K562 (cell line): ENCODE data around the gene AKT2. TPM values are rescaled to one million over a fixed set of nuclear protein-coding genes. Genes with fewer than 3 reads are reported as not detected.

Experiments
- ARID1B ChIP-seq: fragments of 450-650 bp; IDR thresholded peaks from 2 replicates; pipeline ENCODE4 v1.6.1; 2016; ENCODE audit warnings: antibody characterized with exemption, mild to moderate bottlenecking, inconsistent platforms
- CBFA2T2 ChIP-seq: fragments of 450-650 bp; conservative IDR thresholded peaks from 2 replicates; pipeline ENCODE4 v1.6.1; 2017; ENCODE audit warnings: mild to moderate bottlenecking
- CBX2 ChIP-seq: fragments of 200-600 bp; sonication (generic); IDR thresholded peaks from one replicate; pipeline ENCODE4 v1.6.1; 2012; ENCODE audit warnings: mild to moderate bottlenecking, low read length, inconsistent platforms; ENCODE audit not compliant: insufficient read depth, poor library complexity, severe bottlenecking
- E2F3 ChIP-seq: fragments of 250-450 bp; sonication (Bioruptor Pico); IDR thresholded peaks from 2 replicates; pipeline ENCODE4 v1.4.0; 2020; ENCODE audit warnings: mild to moderate bottlenecking
- ETV5 ChIP-seq: sonication (generic); formaldehyde crosslinking; IDR thresholded peaks from 2 replicates; pipeline ENCODE4 v1.4.0; 2020; ENCODE audit warnings: low read depth, mild to moderate bottlenecking, missing genetic modification reagents
- GATA2 ChIP-seq: sonication (generic); formaldehyde crosslinking; IDR thresholded peaks from 2 replicates; pipeline ENCODE4 v1.4.0; 2020; ENCODE audit warnings: mild to moderate bottlenecking, missing genetic modification reagents
- HMG20B ChIP-seq: fragments of 250-450 bp; sonication (Bioruptor Pico); IDR thresholded peaks from 2 replicates; pipeline ENCODE4 v1.5.0; 2021; ENCODE audit warnings: mild to moderate bottlenecking
- KAT7 ChIP-seq: sonication (generic); formaldehyde crosslinking; IDR thresholded peaks from 2 replicates; pipeline ENCODE4 v1.8.0; 2022; ENCODE audit warnings: missing genetic modification reagents, mild to moderate bottlenecking, borderline replicate concordance
- KLF6 ChIP-seq: fragments of 250-450 bp; sonication (Bioruptor Pico); IDR thresholded peaks from 2 replicates; pipeline ENCODE4 v1.4.0; 2020; ENCODE audit warnings: mild to moderate bottlenecking, moderate library complexity, borderline replicate concordance
- PHF20 ChIP-seq: fragments of 450-650 bp; IDR thresholded peaks from 2 replicates; pipeline ENCODE4 v1.6.1; 2018; ENCODE audit not compliant: partially characterized antibody
- PTTG1 ChIP-seq: fragments of 450-650 bp; IDR thresholded peaks from 2 replicates; pipeline ENCODE4 v1.6.1; 2016; ENCODE audit warnings: low read depth, mild to moderate bottlenecking, missing genetic modification characterization, missing compliant biosample characterization
- TAF1 ChIP-seq: IDR thresholded peaks from 2 replicates; pipeline ENCODE4 v1.6.1; 2011; ENCODE audit warnings: mild to moderate bottlenecking, low read length, moderate library complexity; ENCODE audit not compliant: insufficient read depth, control insufficient read depth, severe bottlenecking; ENCODE audit errors: extremely low read depth
- TAL1 ChIP-seq: fragments of 450-650 bp; IDR thresholded peaks from 2 replicates; pipeline ENCODE4 v1.6.1; 2016; ENCODE audit warnings: mild to moderate bottlenecking
- TEAD1 ChIP-seq, 2 experiments: fragments of 450-650 bp in 1 of 2; sonication (generic) in 1 of 2; formaldehyde crosslinking; IDR thresholded peaks; 2 replicates each; pipeline versions ENCODE4 v1.4.0 to v1.8.0; 2020 to 2022; ENCODE audit warnings: mild to moderate bottlenecking in 2 of 2, missing genetic modification reagents in 1 of 2
- TSC22D4 ChIP-seq: fragments of 450-650 bp; IDR thresholded peaks from 2 replicates; pipeline ENCODE4 v1.6.1; 2016; ENCODE audit warnings: missing genetic modification characterization, missing biosample characterization, control low read depth
- ZC3H4 ChIP-seq: sonication (generic); formaldehyde crosslinking; IDR thresholded peaks from 2 replicates; pipeline ENCODE4 v1.9.0; 2021; ENCODE audit warnings: missing genetic modification reagents, borderline replicate concordance
- ZKSCAN1 ChIP-seq: fragments of 150-350 bp; IDR thresholded peaks from 2 replicates; pipeline ENCODE4 v1.6.1; 2016; ENCODE audit warnings: low read depth, low read length
- ZNF282 ChIP-seq: sonication (generic); formaldehyde crosslinking; IDR thresholded peaks from 2 replicates; pipeline ENCODE4 v1.8.1; 2023; ENCODE audit warnings: missing genetic modification reagents
- ZNF316 ChIP-seq: fragments of 450-650 bp; IDR thresholded peaks from 2 replicates; pipeline ENCODE4 v1.6.1; 2016
- ZNF586 ChIP-seq: fragments of 450-650 bp; formaldehyde crosslinking; conservative IDR thresholded peaks from 2 replicates; pipeline ENCODE4 v1.4.0; 2020; ENCODE audit warnings: mild to moderate bottlenecking, moderate library complexity
- polyA plus RNA-seq, 8 experiments: library from polyadenylated mRNA; depleted of rRNA in 4 of 8; stranded (reverse) in 5 of 8; unstranded in 3 of 8; fragments of >200 nt; fragmentation: Nextera tagmentation in 2 of 8; fragmentation: Illumina TruSeq in 1 of 8; extraction: Ambion mirVana in 2 of 8; extraction: Trizol in 1 of 8; gene quantifications; 2 replicates each; pipeline versions ENCODE4 v1.2.1 to v1.2.3, GENCODE V29; 2011 to 2014; ENCODE audit warnings: inconsistent platforms in 1 of 8, missing spikeins in 1 of 8
- total RNA-seq, 7 experiments: library from RNA; depleted of rRNA in 6 of 7; stranded (reverse); fragments of >200 nt in 6 of 7; fragmentation: Illumina TruSeq in 2 of 7; extraction: Trizol in 2 of 7; gene quantifications; 2 replicates each; pipeline versions ENCODE4 v1.2.1 to v1.2.3, GENCODE V29; 2011 to 2021; ENCODE audit warnings: low replicate concordance in 1 of 7
- TF ChIP-seq, protein P1 (sequence below): sonication (generic); formaldehyde crosslinking; IDR thresholded peaks from 2 replicates; pipeline ENCODE4 v1.8.1; 2022; ENCODE audit warnings: missing genetic modification reagents
- TF ChIP-seq, protein P2 (sequence below), 2 experiments: fragments of 450-650 bp in 1 of 2; sonication (generic) in 1 of 2; formaldehyde crosslinking; conservative IDR thresholded peaks; 2 replicates each; pipeline versions ENCODE4 v1.4.0 to v1.8.1; 2020 to 2022; ENCODE audit warnings: mild to moderate bottlenecking in 1 of 2, missing genetic modification reagents in 1 of 2
- TF ChIP-seq, protein P3 (sequence below): fragments of 450-650 bp; formaldehyde crosslinking; IDR thresholded peaks from 2 replicates; pipeline ENCODE4 v1.4.0; 2020; ENCODE audit warnings: mild to moderate bottlenecking

The AKT2 gene
- total and polyA plus RNA-seq, 9 of the 15 experiments (the other 6 are each of a cell fraction or from before 2014, with no cell fraction given) = 1.1 to 132 (median 67.7) TPM

GRCh38 chr19:40267601-40267997 lies 17.5 kb downstream of the AKT2 start (continued):
- no peak for TF ChIP-seq TEAD1 (CRISPR knock-in tag; IDR thresholded peaks at IDR 0.05)
- TF ChIP-seq PHF20 = no peak
- no peak for TF ChIP-seq ZKSCAN1
- peak; percentile 42; the same call in 1 of the 2 replicates for TF ChIP-seq ARID1B
- TF ChIP-seq CBFA2T2 = no peak
- TF ChIP-seq ETV5 (CRISPR knock-in tag) = no peak
- TF ChIP-seq E2F3 (CRISPR knock-in tag) = no peak
- TF ChIP-seq, protein P1, sequence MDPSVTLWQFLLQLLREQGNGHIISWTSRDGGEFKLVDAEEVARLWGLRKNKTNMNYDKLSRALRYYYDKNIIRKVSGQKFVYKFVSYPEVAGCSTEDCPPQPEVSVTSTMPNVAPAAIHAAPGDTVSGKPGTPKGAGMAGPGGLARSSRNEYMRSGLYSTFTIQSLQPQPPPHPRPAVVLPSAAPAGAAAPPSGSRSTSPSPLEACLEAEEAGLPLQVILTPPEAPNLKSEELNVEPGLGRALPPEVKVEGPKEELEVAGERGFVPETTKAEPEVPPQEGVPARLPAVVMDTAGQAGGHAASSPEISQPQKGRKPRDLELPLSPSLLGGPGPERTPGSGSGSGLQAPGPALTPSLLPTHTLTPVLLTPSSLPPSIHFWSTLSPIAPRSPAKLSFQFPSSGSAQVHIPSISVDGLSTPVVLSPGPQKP (CRISPR knock-in tag) = no peak
- TF ChIP-seq TSC22D4 (tag) = no peak
- no peak for TF ChIP-seq KAT7 (CRISPR knock-in tag)
- peak; percentile 89 for TF ChIP-seq ZNF316
- no peak for TF ChIP-seq CBX2
- no peak for TF ChIP-seq KLF6 (CRISPR knock-in tag)
- no peak for TF ChIP-seq ZNF586 (CRISPR knock-in tag)
- TF ChIP-seq PTTG1 (tag) = no peak
- TF ChIP-seq, protein P2, sequence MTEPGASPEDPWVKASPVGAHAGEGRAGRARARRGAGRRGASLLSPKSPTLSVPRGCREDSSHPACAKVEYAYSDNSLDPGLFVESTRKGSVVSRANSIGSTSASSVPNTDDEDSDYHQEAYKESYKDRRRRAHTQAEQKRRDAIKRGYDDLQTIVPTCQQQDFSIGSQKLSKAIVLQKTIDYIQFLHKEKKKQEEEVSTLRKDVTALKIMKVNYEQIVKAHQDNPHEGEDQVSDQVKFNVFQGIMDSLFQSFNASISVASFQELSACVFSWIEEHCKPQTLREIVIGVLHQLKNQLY (CRISPR knock-in tag; conservative IDR thresholded peaks at IDR 0.05) = no peak
- no peak for TF ChIP-seq ZC3H4 (CRISPR knock-in tag)
- TF ChIP-seq GATA2 (CRISPR knock-in tag) = no peak
- TF ChIP-seq TAF1 = no peak
- no peak for TF ChIP-seq ZNF282
- TF ChIP-seq TAL1 = peak; percentile 14; the same call in 1 of the 2 replicates
- no peak for TF ChIP-seq HMG20B (CRISPR knock-in tag)
- TF ChIP-seq, protein P3, sequence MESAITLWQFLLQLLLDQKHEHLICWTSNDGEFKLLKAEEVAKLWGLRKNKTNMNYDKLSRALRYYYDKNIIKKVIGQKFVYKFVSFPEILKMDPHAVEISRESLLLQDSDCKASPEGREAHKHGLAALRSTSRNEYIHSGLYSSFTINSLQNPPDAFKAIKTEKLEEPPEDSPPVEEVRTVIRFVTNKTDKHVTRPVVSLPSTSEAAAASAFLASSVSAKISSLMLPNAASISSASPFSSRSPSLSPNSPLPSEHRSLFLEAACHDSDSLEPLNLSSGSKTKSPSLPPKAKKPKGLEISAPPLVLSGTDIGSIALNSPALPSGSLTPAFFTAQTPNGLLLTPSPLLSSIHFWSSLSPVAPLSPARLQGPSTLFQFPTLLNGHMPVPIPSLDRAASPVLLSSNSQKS (CRISPR knock-in tag) = no peak
